ENCODE measurements around the gene COL8A1.

DNA sequence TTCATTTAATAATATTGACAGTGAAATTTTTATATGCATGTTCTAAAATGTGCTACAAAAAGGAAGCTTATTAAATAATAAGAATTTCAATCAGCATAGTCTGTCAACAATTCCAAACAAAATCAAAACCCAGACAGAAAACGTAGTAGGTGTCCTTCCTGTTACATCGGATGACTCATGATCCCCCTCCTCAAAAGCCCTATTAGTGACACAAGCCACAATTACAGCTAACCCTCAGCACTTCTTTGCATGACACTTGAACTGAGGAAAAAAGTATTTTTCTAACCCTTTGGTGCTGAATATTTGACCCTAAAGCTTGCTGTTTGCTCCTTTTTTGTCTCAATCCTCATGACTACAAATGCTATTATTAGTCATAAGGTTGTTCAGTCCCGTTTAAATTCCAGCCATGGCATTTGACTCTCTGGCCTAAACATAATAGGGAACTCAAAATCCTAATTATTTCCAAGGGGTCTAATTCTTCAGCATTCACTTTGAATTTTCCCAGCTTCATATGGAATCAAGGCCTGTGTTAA lies 78.1 kb downstream of the COL8A1 start:
- TF ChIP-seq POLR2A (IDR thresholded peaks at IDR 0.05) = no peak
- TF ChIP-seq, protein P1, sequence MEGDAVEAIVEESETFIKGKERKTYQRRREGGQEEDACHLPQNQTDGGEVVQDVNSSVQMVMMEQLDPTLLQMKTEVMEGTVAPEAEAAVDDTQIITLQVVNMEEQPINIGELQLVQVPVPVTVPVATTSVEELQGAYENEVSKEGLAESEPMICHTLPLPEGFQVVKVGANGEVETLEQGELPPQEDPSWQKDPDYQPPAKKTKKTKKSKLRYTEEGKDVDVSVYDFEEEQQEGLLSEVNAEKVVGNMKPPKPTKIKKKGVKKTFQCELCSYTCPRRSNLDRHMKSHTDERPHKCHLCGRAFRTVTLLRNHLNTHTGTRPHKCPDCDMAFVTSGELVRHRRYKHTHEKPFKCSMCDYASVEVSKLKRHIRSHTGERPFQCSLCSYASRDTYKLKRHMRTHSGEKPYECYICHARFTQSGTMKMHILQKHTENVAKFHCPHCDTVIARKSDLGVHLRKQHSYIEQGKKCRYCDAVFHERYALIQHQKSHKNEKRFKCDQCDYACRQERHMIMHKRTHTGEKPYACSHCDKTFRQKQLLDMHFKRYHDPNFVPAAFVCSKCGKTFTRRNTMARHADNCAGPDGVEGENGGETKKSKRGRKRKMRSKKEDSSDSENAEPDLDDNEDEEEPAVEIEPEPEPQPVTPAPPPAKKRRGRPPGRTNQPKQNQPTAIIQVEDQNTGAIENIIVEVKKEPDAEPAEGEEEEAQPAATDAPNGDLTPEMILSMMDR (IDR thresholded peaks at IDR 0.05) = no peak

All from testis (tissue), 2 donors.